Measurements from ENCODE around the gene OSBPL3.

DNA sequence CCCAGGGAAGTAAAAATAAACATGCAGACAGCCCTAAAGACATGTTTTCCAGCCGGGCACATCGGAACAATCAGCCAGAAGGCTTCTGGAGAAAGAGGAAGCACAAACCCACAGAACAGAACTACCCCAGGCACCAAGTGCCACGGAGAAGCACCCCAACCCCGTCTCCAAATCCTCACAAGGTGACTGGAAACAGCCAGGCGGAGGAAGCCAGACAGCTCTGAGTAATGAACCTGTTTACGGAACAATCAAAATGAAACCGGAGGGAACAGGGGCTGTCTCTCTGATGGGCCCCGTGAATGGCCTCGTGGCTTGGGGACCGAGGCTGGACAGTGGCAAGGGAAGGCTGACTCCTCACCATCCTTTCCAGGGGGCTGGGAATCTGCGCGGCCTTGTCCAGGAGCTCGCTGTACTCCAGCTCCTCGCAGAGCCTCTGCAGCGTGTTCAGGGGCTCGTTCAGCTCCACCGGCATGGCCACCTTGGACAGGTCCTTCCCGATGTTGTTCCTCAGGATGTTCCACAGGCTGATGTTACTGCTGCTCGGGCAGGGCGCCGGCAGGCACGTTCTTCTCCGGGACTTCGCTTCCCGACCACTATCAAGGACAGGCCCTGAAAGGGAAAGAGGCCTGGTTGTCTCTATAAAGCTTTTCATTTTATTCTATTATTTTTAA, 145.7 kb downstream of the OSBPL3 start:
- TF ChIP-seq EZH2 (optimal IDR thresholded peaks at IDR 0.05; ENCODE audit: low read depth, low read length) (no peak), EZH2phosphoT487 (IDR thresholded peaks at IDR 0.05; ENCODE audit: low read length) (no peak)
- TF ChIP-seq, protein P1, sequence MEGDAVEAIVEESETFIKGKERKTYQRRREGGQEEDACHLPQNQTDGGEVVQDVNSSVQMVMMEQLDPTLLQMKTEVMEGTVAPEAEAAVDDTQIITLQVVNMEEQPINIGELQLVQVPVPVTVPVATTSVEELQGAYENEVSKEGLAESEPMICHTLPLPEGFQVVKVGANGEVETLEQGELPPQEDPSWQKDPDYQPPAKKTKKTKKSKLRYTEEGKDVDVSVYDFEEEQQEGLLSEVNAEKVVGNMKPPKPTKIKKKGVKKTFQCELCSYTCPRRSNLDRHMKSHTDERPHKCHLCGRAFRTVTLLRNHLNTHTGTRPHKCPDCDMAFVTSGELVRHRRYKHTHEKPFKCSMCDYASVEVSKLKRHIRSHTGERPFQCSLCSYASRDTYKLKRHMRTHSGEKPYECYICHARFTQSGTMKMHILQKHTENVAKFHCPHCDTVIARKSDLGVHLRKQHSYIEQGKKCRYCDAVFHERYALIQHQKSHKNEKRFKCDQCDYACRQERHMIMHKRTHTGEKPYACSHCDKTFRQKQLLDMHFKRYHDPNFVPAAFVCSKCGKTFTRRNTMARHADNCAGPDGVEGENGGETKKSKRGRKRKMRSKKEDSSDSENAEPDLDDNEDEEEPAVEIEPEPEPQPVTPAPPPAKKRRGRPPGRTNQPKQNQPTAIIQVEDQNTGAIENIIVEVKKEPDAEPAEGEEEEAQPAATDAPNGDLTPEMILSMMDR (IDR thresholded peaks at IDR 0.05; ENCODE audit: low read length): no peak

All from MM.1S (cell line).